ENCODE results near the gene FOXP1. TPM values are rescaled to one million over a fixed set of nuclear protein-coding genes. Genes with fewer than 3 reads are reported as not detected.
A peak's percentile ranks its signal among the peaks of the same experiment; 100 is the strongest.

FOXP1 gene
- total and polyA plus RNA-seq, 2 of the 8 experiments (the other 6 are each of a cell fraction or from before 2014, with no cell fraction given) = 13.9 to 25.4 TPM

GRCh38 chr3:71063773-71064290 is 519.7 kb downstream of the FOXP1 start (continued):
- TF ChIP-seq HDAC2 (IDR thresholded peaks at IDR 0.05; ENCODE audit: borderline replicate concordance in 1 of 2, low read depth in 2 of 2, low read length in 2 of 2) (no peak), CEBPB (IDR thresholded peaks at IDR 0.05; ENCODE audit: low read depth, low read length) (no peak), KDM5A (IDR thresholded peaks at IDR 0.05; ENCODE audit: low read length) (no peak), CREB1 (IDR thresholded peaks at IDR 0.05) (no peak), NANOG (IDR thresholded peaks at IDR 0.05; ENCODE audit: insufficient read depth, low read depth, low read length, poor library complexity, severe bottlenecking) (no peak), TEAD4 (IDR thresholded peaks at IDR 0.05; ENCODE audit: low read depth, low read length) (no peak), SP4 (IDR thresholded peaks at IDR 0.05; ENCODE audit: low read length) (no peak; the same call in 1 of the 2 replicates), SAP30 (IDR thresholded peaks at IDR 0.05; ENCODE audit: insufficient read depth, insufficient replicate concordance, low read length) (peak; percentile 38), TBP (IDR thresholded peaks at IDR 0.05; ENCODE audit: low read depth, low read length) (peak; percentile 48; the same call in 1 of the 2 replicates), TAF7 (optimal IDR thresholded peaks at IDR 0.05; ENCODE audit: borderline replicate concordance, low read depth, low read length) (peak; percentile 91), TCF12 (IDR thresholded peaks at IDR 0.05; ENCODE audit: low read depth, low read length) (no peak), POLR2AphosphoS5 (IDR thresholded peaks at IDR 0.05; ENCODE audit: low read depth, low read length) (peak; percentile 76), TAF1 (IDR thresholded peaks at IDR 0.05; ENCODE audit: low read depth, low read length) (no peak), ZNF274 (IDR thresholded peaks at IDR 0.05; ENCODE audit: borderline replicate concordance, extremely low read depth, low read length) (no peak), BRCA1 (IDR thresholded peaks at IDR 0.05; ENCODE audit: low read depth, low read length) (no peak), PHF8 (conservative IDR thresholded peaks at IDR 0.05; ENCODE audit: low read depth, low read length) (no peak), ASH2L (IDR thresholded peaks at IDR 0.05; ENCODE audit: low read length) (peak; percentile 90)

All from H1 (cell line).